ENCODE results near the gene FMN1. TPM values are rescaled to one million over a fixed set of nuclear protein-coding genes. Genes with fewer than 3 reads are reported as not detected.

FMN1 gene
- total and polyA plus RNA-seq, 2 of the 13 experiments (the other 11 are each of a cell fraction or from before 2014, with no cell fraction given) = 0.20 to 0.60 TPM

DNA sequence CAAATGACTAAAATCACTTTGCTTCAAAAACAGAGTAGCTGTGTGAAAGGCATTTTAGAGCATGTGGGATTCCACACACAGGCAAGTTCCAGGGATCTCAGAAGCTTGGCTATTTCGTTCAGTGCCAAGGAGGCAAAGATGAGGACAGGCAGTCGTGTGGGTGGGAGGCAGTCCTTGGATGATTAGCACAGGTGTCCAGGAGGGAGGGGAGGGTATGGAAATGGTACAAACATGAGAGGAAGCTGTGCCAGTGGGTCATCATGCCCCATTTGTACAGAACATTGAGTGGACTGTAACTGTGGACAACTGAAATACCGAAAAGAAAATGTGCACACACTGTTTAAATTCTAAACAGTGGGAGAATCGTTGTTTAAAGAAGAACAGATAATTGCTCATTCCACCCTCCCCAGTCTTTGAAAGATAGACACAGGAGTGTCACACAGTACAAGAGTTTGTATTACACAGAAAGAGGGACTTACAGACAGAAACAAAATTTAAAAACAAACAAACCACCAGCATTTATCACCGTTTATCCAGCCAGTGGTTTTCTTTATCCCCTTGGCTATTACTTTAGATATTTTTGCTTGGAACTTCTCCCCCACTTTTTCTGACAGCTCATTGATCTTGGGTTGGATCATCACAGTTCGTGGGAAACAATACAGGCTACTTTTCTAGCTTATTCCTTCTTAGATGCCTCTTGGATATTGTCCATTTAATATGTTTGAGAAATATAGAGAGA, 353.8 kb downstream of the FMN1 start:
- TF ChIP-seq ZNF788 (CRISPR knock-in tag; IDR thresholded peaks at IDR 0.05; ENCODE audit: borderline replicate concordance) (no peak), SP5 (CRISPR knock-in tag; IDR thresholded peaks at IDR 0.05; ENCODE audit: borderline replicate concordance, low read depth) (no peak), TOPORS (CRISPR knock-in tag; IDR thresholded peaks at IDR 0.05) (no peak), ZNF841 (CRISPR knock-in tag; IDR thresholded peaks at IDR 0.05; ENCODE audit: borderline replicate concordance) (no peak), FOXJ3 (CRISPR knock-in tag; IDR thresholded peaks at IDR 0.05; ENCODE audit: borderline replicate concordance) (no peak)
- TF ChIP-seq, protein P1, sequence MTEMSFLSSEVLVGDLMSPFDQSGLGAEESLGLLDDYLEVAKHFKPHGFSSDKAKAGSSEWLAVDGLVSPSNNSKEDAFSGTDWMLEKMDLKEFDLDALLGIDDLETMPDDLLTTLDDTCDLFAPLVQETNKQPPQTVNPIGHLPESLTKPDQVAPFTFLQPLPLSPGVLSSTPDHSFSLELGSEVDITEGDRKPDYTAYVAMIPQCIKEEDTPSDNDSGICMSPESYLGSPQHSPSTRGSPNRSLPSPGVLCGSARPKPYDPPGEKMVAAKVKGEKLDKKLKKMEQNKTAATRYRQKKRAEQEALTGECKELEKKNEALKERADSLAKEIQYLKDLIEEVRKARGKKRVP (CRISPR knock-in tag; IDR thresholded peaks at IDR 0.05) = no peak
- TF ChIP-seq, protein P2, sequence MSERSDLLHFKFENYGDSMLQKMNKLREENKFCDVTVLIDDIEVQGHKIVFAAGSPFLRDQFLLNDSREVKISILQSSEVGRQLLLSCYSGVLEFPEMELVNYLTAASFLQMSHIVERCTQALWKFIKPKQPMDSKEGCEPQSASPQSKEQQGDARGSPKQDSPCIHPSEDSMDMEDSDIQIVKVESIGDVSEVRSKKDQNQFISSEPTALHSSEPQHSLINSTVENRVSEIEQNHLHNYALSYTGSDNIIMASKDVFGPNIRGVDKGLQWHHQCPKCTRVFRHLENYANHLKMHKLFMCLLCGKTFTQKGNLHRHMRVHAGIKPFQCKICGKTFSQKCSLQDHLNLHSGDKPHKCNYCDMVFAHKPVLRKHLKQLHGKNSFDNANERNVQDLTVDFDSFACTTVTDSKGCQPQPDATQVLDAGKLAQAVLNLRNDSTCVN (CRISPR knock-in tag; IDR thresholded peaks at IDR 0.05; ENCODE audit: borderline replicate concordance) = no peak
- TF ChIP-seq, protein P3, sequence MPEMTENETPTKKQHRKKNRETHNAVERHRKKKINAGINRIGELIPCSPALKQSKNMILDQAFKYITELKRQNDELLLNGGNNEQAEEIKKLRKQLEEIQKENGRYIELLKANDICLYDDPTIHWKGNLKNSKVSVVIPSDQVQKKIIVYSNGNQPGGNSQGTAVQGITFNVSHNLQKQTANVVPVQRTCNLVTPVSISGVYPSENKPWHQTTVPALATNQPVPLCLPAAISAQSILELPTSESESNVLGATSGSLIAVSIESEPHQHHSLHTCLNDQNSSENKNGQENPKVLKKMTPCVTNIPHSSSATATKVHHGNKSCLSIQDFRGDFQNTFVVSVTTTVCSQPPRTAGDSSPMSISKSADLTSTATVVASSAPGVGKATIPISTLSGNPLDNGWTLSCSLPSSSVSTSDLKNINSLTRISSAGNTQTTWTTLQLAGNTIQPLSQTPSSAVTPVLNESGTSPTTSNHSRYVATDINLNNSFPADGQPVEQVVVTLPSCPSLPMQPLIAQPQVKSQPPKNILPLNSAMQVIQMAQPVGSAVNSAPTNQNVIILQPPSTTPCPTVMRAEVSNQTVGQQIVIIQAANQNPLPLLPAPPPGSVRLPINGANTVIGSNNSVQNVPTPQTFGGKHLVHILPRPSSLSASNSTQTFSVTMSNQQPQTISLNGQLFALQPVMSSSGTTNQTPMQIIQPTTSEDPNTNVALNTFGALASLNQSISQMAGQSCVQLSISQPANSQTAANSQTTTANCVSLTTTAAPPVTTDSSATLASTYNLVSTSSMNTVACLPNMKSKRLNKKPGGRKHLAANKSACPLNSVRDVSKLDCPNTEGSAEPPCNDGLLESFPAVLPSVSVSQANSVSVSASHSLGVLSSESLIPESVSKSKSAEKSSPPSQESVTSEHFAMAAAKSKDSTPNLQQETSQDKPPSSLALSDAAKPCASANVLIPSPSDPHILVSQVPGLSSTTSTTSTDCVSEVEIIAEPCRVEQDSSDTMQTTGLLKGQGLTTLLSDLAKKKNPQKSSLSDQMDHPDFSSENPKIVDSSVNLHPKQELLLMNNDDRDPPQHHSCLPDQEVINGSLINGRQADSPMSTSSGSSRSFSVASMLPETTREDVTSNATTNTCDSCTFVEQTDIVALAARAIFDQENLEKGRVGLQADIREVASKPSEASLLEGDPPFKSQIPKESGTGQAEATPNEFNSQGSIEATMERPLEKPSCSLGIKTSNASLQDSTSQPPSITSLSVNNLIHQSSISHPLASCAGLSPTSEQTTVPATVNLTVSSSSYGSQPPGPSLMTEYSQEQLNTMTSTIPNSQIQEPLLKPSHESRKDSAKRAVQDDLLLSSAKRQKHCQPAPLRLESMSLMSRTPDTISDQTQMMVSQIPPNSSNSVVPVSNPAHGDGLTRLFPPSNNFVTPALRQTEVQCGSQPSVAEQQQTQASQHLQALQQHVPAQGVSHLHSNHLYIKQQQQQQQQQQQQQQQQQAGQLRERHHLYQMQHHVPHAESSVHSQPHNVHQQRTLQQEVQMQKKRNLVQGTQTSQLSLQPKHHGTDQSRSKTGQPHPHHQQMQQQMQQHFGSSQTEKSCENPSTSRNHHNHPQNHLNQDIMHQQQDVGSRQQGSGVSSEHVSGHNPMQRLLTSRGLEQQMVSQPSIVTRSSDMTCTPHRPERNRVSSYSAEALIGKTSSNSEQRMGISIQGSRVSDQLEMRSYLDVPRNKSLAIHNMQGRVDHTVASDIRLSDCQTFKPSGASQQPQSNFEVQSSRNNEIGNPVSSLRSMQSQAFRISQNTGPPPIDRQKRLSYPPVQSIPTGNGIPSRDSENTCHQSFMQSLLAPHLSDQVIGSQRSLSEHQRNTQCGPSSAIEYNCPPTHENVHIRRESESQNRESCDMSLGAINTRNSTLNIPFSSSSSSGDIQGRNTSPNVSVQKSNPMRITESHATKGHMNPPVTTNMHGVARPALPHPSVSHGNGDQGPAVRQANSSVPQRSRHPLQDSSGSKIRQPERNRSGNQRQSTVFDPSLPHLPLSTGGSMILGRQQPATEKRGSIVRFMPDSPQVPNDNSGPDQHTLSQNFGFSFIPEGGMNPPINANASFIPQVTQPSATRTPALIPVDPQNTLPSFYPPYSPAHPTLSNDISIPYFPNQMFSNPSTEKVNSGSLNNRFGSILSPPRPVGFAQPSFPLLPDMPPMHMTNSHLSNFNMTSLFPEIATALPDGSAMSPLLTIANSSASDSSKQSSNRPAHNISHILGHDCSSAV (CRISPR knock-in tag; IDR thresholded peaks at IDR 0.05; ENCODE audit: borderline replicate concordance) = no peak
- BruUV-seq (replicated peaks) = no TSS peak
- Histone ChIP-seq H3K4me3 (replicated peaks in 1 of 3; ENCODE audit: insufficient read depth in 1 of 3, low read depth in 2 of 3, low read length in 3 of 3) (no peak overlapping the region), H3K79me2 (ENCODE audit: insufficient read depth, low read length) (no peaks in the 10 kb centered on the region), H3K4me1 (ENCODE audit: insufficient read depth, low read length) (peaks cover 17% of the 10 kb centered on the region), H3K9me3 (ENCODE audit: low read length) (no peaks in the 10 kb centered on the region), H3K27ac (ENCODE audit: extremely low read length, insufficient read depth, low read length) (no peak overlapping the region), H3K9ac (ENCODE audit: insufficient read depth, low read depth, low read length) (no peak overlapping the region), H3K4me2 (ENCODE audit: low read depth, low read length) (no peak overlapping the region), H3K36me3 (replicated peaks in 1 of 2; ENCODE audit: control insufficient read depth in 1 of 2, insufficient read depth in 2 of 2, low read length in 2 of 2) (no peaks in the 10 kb centered on the region), H2AFZ (ENCODE audit: low read length) (no peak overlapping the region), H3K27me3 (ENCODE audit: control insufficient read depth in 1 of 2, insufficient read depth in 2 of 2, low read length in 2 of 2) (no peaks in the 10 kb centered on the region; a peak in 1 of 5 replicates), H4K20me1 (ENCODE audit: insufficient read depth, low read length) (no peaks in the 10 kb centered on the region)
- WGBS (ENCODE audit: low lambda C conversion rate) = 13% methylated on average over 6 of the region's 6 CpGs
- in situ Hi-C loops (cut with HindIII; ENCODE audit: extremely low pct_ligation_motif_present, low pct_unique_long_range_greater_than_20kb) = loop anchor here (10.0 kb wide), 1 partner anchor 114 kb away; no protein-coding TSS in a partner anchor
- FAIRE-seq (no peak), ATAC-seq (no peak), DNase-seq (ENCODE audit: low spot score) (no peak)
- intact Hi-C loops (cut with micrococcal nuclease; ENCODE audit: unreplicated experiment) = loop anchor here (10.0 kb wide), 1 partner anchor 154 kb away; no protein-coding TSS in a partner anchor
- ChIA-PET CTCF (ENCODE audit: low intra/inter-chr PET ratio, low total read pairs) (no interaction called here), POLR2A (no interaction called here)

All from HepG2 (cell line).